Measurements from ENCODE around the gene TRAF3.

The TRAF3 gene

DNA sequence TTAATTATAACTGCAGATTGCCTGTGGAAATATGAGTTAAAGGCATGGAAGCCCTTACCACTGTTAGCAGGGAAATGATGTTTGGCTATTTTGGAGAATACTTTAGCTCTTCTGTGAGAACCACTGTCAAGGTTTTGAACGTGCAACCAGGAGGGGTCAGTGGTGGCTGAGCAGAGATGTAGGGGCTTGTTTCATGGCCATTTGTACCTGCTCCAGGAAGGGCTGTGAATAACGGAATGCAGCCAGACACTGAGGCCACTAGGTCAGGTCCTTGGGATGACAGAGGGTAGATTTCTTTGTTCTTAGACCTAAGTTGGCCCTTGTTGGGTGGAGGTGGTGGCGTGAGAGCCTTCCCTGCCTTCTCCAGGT lies 8.3 kb downstream of the TRAF3 start:
- Histone ChIP-seq H3K4me3 (ENCODE audit: low read length) (no peak overlapping the region), H3K36me3 (ENCODE audit: control insufficient read depth, insufficient read depth, low read length) (no peaks in the 10 kb centered on the region), H3K9me3 (ENCODE audit: control insufficient read depth, low read length) (no peaks in the 10 kb centered on the region), H3K4me1 (ENCODE audit: control insufficient read depth, insufficient read depth, low read length) (no peaks in the 10 kb centered on the region), H3K27me3 (ENCODE audit: control insufficient read depth, insufficient read depth, low read length) (no peaks in the 10 kb centered on the region), H3K9ac (ENCODE audit: low read length) (no peak overlapping the region)

DNA sequence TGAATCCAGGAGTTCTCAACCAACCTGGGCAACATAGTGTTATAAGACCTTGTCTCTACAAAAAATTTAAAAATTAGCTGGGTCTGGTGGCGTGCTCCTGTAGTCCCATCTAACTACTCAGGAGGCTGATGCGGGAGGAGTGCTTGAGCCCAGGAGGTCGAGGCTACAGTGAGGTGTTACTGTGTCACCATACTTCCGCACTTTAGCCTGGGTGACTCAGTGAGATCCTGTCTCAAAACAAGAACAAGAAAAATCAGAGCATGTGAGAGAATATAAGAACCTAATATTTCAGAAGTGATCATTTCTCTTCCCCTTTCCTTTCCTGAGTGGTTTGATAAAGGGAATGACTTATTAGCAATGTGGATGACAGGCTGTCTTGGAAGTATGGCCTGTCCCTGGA lies 9.5 kb downstream of the TRAF3 start:
- H3K4me3 ChIP-seq (ENCODE audit: low read length), result no peak overlapping the region
- H3K9ac ChIP-seq (ENCODE audit: low read length), result no peak overlapping the region
- no peaks in the 10 kb centered on the region for H3K36me3 ChIP-seq (ENCODE audit: control insufficient read depth, insufficient read depth, low read length)
- no peaks in the 10 kb centered on the region for H3K4me1 ChIP-seq (ENCODE audit: control insufficient read depth, insufficient read depth, low read length)
- no peaks in the 10 kb centered on the region for H3K27me3 ChIP-seq (ENCODE audit: control insufficient read depth, insufficient read depth, low read length)
- H3K9me3 ChIP-seq (ENCODE audit: control insufficient read depth, low read length), result no peaks in the 10 kb centered on the region

DNA sequence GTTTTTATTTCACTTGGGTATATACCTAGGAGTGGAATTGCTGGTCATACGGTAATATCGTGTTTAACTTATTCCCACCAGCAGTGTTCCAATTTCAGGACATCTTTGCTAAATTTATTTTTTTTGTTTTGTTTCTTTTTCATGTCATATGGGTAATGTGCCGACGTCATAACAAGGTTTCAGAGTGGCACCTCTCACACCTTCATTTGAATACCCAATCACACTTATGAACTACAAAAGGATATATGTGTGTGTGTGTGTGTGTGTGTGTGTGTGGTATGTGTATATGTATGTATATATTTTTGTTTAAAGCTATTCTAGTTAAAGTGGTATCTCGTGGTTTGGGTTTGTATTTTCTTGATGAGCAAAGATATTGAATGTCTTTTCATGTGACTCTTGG lies 12.1 kb downstream of the TRAF3 start:
- Histone ChIP-seq H3K9me3 (ENCODE audit: control insufficient read depth, low read length) (no peaks in the 10 kb centered on the region), H3K4me1 (ENCODE audit: control insufficient read depth, insufficient read depth, low read length) (no peaks in the 10 kb centered on the region), H3K9ac (ENCODE audit: low read length) (no peak overlapping the region), H3K4me3 (ENCODE audit: low read length) (no peak overlapping the region), H3K27me3 (ENCODE audit: control insufficient read depth, insufficient read depth, low read length) (no peaks in the 10 kb centered on the region), H3K36me3 (ENCODE audit: control insufficient read depth, insufficient read depth, low read length) (no peaks in the 10 kb centered on the region)

DNA sequence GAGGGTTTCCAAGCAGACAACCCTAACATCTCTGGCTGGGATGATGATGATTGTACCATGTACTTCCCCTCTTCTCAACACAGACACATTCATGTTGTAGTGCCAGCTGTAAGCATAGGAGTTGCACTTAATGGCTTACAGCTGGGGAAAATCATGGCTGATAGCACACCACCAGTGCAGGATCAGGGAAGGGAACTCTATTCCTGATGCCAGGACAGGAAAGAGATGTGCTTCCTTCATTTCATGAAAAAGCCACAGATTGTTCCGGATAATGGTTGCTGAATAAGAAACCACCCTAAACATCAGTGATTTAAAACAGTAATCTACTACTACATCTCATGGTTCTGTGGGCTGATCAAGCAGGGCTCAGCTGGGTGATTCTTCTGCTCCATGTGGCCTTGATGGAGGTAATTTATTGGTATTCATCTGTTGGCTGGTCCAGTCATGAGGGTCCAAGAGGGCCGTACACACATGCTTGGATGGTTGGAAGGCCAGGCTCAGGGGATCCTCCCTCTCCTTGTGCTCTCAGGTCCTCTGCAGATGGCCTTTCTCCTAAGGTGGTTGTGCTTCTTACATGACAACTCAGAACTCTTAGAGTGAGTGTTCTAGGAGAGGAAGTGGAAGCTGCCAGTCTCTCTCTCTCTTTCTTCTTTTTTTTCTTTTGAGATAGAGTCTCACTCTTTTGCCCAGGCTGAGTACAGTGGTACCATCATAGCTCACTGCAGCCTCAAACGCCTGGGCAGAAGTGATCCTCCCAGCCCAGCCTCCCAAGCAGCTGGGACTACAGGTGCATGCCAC lies 16.5 kb downstream of the TRAF3 start:
- H3K4me1 ChIP-seq (ENCODE audit: control insufficient read depth, insufficient read depth, low read length), result peaks cover 11% of the 10 kb centered on the region
- H3K9ac ChIP-seq (ENCODE audit: low read length), result no peak overlapping the region
- H3K27me3 ChIP-seq (ENCODE audit: control insufficient read depth, insufficient read depth, low read length), result no peaks in the 10 kb centered on the region
- H3K36me3 ChIP-seq (ENCODE audit: control insufficient read depth, insufficient read depth, low read length), result no peaks in the 10 kb centered on the region
- H3K4me3 ChIP-seq (ENCODE audit: low read length), result no peak overlapping the region
- no peaks in the 10 kb centered on the region for H3K9me3 ChIP-seq (ENCODE audit: control insufficient read depth, low read length)

GRCh38 chr14:102795060-102795925 lies 18.0 kb downstream of the TRAF3 start:
- Histone ChIP-seq H3K9me3 (ENCODE audit: control insufficient read depth, low read length) (no peaks in the 10 kb centered on the region), H3K36me3 (ENCODE audit: control insufficient read depth, insufficient read depth, low read length) (no peaks in the 10 kb centered on the region), H3K9ac (ENCODE audit: low read length) (no peak overlapping the region), H3K4me3 (ENCODE audit: low read length) (no peak overlapping the region), H3K4me1 (ENCODE audit: control insufficient read depth, insufficient read depth, low read length) (peaks cover 11% of the 10 kb centered on the region), H3K27me3 (ENCODE audit: control insufficient read depth, insufficient read depth, low read length) (no peaks in the 10 kb centered on the region)

- H3K4me3 ChIP-seq (ENCODE audit: low read length), result no peak overlapping the region
- H3K36me3 ChIP-seq (ENCODE audit: control insufficient read depth, insufficient read depth, low read length), result no peaks in the 10 kb centered on the region
- H3K27me3 ChIP-seq (ENCODE audit: control insufficient read depth, insufficient read depth, low read length), result no peaks in the 10 kb centered on the region
- H3K9ac ChIP-seq (ENCODE audit: low read length), result no peak overlapping the region
- no peaks in the 10 kb centered on the region for H3K9me3 ChIP-seq (ENCODE audit: control insufficient read depth, low read length)
- H3K4me1 ChIP-seq (ENCODE audit: control insufficient read depth, insufficient read depth, low read length), result peaks cover 11% of the 10 kb centered on the region
These were observed 19.5 kb downstream of the TRAF3 start for GRCh38 chr14:102796661-102797190.

- Histone ChIP-seq H3K27me3 (ENCODE audit: control insufficient read depth, insufficient read depth, low read length) (no peaks in the 10 kb centered on the region), H3K36me3 (ENCODE audit: control insufficient read depth, insufficient read depth, low read length) (no peaks in the 10 kb centered on the region), H3K4me3 (ENCODE audit: low read length) (no peak overlapping the region), H3K4me1 (ENCODE audit: control insufficient read depth, insufficient read depth, low read length) (peaks cover 11% of the 10 kb centered on the region), H3K9me3 (ENCODE audit: control insufficient read depth, low read length) (no peaks in the 10 kb centered on the region), H3K9ac (ENCODE audit: low read length) (no peak overlapping the region)
These were observed 21.7 kb downstream of the TRAF3 start for GRCh38 chr14:102798926-102799325.

- no peak overlapping the region for H3K4me3 ChIP-seq (ENCODE audit: low read length)
- no peaks in the 10 kb centered on the region for H3K36me3 ChIP-seq (ENCODE audit: control insufficient read depth, insufficient read depth, low read length)
- H3K9me3 ChIP-seq (ENCODE audit: control insufficient read depth, low read length), result no peaks in the 10 kb centered on the region
- H3K9ac ChIP-seq (ENCODE audit: low read length), result no peak overlapping the region
- peaks cover 10% of the 10 kb centered on the region for H3K4me1 ChIP-seq (ENCODE audit: control insufficient read depth, insufficient read depth, low read length)
- no peaks in the 10 kb centered on the region for H3K27me3 ChIP-seq (ENCODE audit: control insufficient read depth, insufficient read depth, low read length)
These were observed 22.7 kb downstream of the TRAF3 start for GRCh38 chr14:102799684-102800562.

- no peaks in the 10 kb centered on the region for H3K27me3 ChIP-seq (ENCODE audit: control insufficient read depth, insufficient read depth, low read length)
- H3K4me3 ChIP-seq (ENCODE audit: low read length), result no peak overlapping the region
- no peaks in the 10 kb centered on the region for H3K36me3 ChIP-seq (ENCODE audit: control insufficient read depth, insufficient read depth, low read length)
- no peaks in the 10 kb centered on the region for H3K9me3 ChIP-seq (ENCODE audit: control insufficient read depth, low read length)
- H3K9ac ChIP-seq (ENCODE audit: low read length), result no peak overlapping the region
- H3K4me1 ChIP-seq (ENCODE audit: control insufficient read depth, insufficient read depth, low read length), result no peaks in the 10 kb centered on the region
These were observed 25.7 kb downstream of the TRAF3 start for GRCh38 chr14:102802834-102803523.

DNA sequence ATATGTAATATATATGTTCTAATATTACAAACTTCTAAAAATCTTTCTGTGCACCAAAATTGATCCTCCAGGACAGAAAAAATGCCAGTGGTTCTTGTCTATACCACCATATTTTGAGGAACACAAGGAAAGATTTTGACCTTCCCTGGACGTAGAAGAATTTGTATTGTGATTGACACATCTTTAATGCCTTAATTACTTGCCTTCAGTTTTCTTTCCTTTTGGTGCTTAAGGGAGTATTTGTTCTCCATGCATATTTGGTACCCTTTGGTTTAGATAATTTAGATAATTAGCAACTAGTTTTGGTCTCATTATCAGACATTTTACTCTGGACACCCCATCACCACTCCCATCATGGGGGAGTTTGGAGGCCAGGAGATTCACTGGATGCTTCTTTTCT lies 27.6 kb downstream of the TRAF3 start:
- Histone ChIP-seq H3K9me3 (ENCODE audit: control insufficient read depth, low read length) (no peaks in the 10 kb centered on the region), H3K9ac (ENCODE audit: low read length) (no peak overlapping the region), H3K27me3 (ENCODE audit: control insufficient read depth, insufficient read depth, low read length) (no peaks in the 10 kb centered on the region), H3K4me3 (ENCODE audit: low read length) (no peak overlapping the region), H3K36me3 (ENCODE audit: control insufficient read depth, insufficient read depth, low read length) (no peaks in the 10 kb centered on the region), H3K4me1 (ENCODE audit: control insufficient read depth, insufficient read depth, low read length) (no peaks in the 10 kb centered on the region)

DNA sequence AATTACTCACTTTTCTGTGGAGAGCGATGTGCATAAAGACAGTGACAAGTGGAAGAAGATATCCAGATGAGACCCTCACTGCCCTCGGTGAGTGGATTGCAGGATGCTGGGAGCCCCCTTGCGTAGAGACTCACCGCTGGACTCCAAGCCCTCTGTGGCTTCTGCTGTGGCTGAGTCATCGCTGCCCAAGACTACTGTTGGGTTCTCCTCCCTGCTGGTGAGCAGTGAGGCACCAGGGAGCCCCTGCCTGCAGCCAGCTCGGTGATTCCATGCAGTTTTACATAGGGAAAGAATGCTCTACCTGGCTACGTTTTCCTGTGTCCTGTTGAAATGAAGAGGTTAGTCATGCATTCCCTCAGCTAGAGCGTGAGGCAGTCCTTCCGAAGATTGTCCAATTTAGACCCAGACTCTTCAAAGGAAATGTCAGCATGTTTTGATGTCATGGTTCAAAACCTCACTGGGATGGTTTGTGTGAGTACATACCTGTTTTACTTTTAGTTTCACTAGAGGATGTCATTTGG lies 28.2 kb downstream of the TRAF3 start:
- no peaks in the 10 kb centered on the region for H3K4me1 ChIP-seq (ENCODE audit: control insufficient read depth, insufficient read depth, low read length)
- H3K9ac ChIP-seq (ENCODE audit: low read length), result no peak overlapping the region
- H3K27me3 ChIP-seq (ENCODE audit: control insufficient read depth, insufficient read depth, low read length), result no peaks in the 10 kb centered on the region
- H3K9me3 ChIP-seq (ENCODE audit: control insufficient read depth, low read length), result no peaks in the 10 kb centered on the region
- H3K36me3 ChIP-seq (ENCODE audit: control insufficient read depth, insufficient read depth, low read length), result no peaks in the 10 kb centered on the region
- H3K4me3 ChIP-seq (ENCODE audit: low read length), result no peak overlapping the region
